GM06990 (cell line): ENCODE results near the gene CEP112.

Experiments used
- DNase-seq: peaks from one replicate; pipeline ENCODE4 v3.0.0-alpha.2; 2011; ENCODE audit not compliant: insufficient read length; ENCODE audit errors: extremely low read depth
- H3K27me3 ChIP-seq: replicated peaks from 2 replicates; pipeline ENCODE4 v1.6.0; 2011; ENCODE audit warnings: low read length; ENCODE audit not compliant: control insufficient read depth, insufficient read depth
- H3K36me3 ChIP-seq: 2 replicates; pipeline ENCODE4 v1.5.1; 2011; ENCODE audit warnings: low read length; ENCODE audit not compliant: control insufficient read depth, insufficient read depth
- H3K4me3 ChIP-seq: replicated peaks from 2 replicates; pipeline ENCODE4 v1.5.1; 2011; ENCODE audit warnings: low read depth, mild to moderate bottlenecking, control low read depth, low read length
- TF ChIP-seq, protein P1 (sequence below): IDR thresholded peaks from 2 replicates; pipeline ENCODE4 v1.5.1; 2011; ENCODE audit warnings: low read length, control low read depth, mild to moderate bottlenecking, inconsistent platforms; ENCODE audit not compliant: insufficient read depth, poor library complexity, severe bottlenecking

CEP112 gene

DNA sequence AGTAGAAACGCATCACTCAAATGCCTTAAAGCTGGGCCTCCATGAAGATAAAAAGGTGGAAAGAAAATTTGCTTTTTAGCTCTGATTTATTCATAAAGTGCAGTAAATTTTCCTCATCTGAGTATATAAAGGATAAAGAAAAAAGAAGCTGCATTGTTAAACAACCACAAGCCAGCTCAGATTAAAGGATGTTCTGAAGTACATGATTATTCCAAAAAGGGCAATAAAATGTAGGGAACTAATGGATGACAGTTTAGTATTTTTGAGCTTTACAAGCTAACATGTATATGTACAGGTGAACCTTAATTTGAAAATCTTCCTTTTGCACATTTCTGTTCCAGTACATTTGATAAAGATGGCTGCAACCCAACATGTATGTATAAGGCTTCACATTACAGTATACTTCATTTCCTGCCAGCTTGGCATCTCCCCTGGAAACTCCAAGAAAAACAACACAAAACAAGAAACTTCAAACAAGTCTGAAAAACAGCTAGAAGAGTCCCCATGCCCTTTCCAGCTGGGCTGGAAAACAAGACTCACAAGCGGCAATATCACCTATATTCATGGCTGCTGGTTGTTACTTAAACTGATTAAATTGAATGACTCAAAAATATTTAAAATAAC is 225.7 kb downstream of the CEP112 start:
- H3K27me3 ChIP-seq, result no peaks in the 10 kb centered on the region
- DNase-seq, result no peak
- H3K36me3 ChIP-seq, result no peaks in the 10 kb centered on the region
- TF ChIP-seq, protein P1, sequence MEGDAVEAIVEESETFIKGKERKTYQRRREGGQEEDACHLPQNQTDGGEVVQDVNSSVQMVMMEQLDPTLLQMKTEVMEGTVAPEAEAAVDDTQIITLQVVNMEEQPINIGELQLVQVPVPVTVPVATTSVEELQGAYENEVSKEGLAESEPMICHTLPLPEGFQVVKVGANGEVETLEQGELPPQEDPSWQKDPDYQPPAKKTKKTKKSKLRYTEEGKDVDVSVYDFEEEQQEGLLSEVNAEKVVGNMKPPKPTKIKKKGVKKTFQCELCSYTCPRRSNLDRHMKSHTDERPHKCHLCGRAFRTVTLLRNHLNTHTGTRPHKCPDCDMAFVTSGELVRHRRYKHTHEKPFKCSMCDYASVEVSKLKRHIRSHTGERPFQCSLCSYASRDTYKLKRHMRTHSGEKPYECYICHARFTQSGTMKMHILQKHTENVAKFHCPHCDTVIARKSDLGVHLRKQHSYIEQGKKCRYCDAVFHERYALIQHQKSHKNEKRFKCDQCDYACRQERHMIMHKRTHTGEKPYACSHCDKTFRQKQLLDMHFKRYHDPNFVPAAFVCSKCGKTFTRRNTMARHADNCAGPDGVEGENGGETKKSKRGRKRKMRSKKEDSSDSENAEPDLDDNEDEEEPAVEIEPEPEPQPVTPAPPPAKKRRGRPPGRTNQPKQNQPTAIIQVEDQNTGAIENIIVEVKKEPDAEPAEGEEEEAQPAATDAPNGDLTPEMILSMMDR, result no peak
- H3K4me3 ChIP-seq, result no peak overlapping the region

DNA sequence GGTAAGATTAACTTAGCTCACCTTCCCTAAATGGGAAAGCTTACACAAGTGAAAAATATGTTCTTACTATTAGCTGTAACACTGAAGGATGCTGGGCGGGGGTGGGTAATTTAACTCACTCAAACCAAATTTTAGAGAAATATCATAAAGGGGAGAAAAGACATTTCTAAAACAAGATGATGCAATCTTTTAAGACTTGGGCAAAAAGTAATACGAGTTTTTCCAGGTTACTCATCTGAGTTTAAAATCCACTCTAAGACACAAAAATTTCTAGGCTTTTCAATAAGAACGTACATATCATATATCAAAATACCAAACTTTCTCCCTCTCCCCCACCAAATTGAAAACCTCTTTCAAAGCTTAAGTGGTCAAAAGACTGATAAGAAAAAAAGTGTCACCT is 228.8 kb downstream of the CEP112 start:
- DNase-seq, result no peak
- Histone ChIP-seq H3K36me3 (no peaks in the 10 kb centered on the region), H3K4me3 (no peak overlapping the region), H3K27me3 (no peaks in the 10 kb centered on the region)
- TF ChIP-seq, protein P1, result no peak

DNA sequence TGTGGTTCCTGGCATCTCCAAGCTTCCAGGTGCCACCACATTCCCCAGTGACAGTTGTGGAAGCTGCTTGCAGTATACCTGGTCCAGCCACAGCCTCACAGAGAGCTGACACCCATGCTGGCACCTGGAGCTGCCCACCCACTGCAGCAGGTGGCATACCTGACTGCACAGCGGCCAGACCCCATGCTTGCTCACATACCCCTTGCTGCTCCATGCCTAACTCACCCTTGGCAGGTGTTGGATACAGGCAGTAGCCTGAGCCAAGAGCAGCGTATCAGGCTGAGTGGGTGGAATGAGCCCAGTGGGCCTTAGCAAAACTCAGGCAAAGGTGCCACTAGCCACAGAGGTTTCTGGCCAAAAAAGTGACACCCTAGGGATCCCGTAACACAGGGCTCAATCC is 232.3 kb downstream of the CEP112 start:
- H3K27me3 ChIP-seq, result no peaks in the 10 kb centered on the region
- H3K36me3 ChIP-seq, result no peaks in the 10 kb centered on the region
- no peak for DNase-seq
- no peak overlapping the region for H3K4me3 ChIP-seq
- TF ChIP-seq, protein P1, result no peak

DNA sequence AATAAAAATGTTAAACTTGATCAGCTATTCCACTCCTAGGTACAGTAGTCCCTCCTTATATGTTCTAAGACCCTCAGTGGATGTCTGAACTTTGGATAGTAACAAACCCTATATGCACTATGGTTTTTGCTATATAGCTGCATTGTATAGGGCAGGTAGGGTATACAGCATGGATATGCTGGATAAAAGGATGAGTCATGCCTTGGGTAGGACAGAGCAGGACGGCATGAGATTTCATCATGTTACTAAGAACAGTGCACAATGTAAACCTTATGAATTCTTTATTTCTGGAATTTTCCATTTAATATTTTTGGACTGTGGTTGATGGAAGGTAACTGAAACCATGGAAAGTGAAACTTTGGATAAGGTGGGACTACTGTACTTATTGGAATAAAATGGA is 235.1 kb downstream of the CEP112 start:
- no peaks in the 10 kb centered on the region for H3K27me3 ChIP-seq
- TF ChIP-seq, protein P1, result no peak
- H3K36me3 ChIP-seq, result no peaks in the 10 kb centered on the region
- no peak overlapping the region for H3K4me3 ChIP-seq
- DNase-seq, result no peak

DNA sequence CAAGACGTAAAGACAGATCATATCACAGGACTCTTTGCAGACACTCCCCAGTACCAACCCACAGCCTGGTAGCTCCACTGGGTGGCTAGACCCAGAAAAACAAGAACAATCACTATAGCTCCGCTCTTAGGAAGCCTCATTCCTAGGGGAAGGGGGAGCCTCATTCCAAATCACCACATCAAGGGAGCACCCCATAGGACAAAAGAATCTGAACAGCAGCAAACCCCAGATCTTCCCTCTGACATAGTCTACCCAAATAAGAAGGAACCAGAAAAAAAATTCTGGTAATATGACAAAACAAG is 237.8 kb downstream of the CEP112 start:
- H3K36me3 ChIP-seq, result no peaks in the 10 kb centered on the region
- TF ChIP-seq, protein P1, result no peak
- no peak overlapping the region for H3K4me3 ChIP-seq
- DNase-seq, result no peak
- H3K27me3 ChIP-seq, result no peaks in the 10 kb centered on the region
